Measurements from ENCODE around the gene MEX3C. TPM values are rescaled to one million over a fixed set of nuclear protein-coding genes. Genes with fewer than 3 reads are reported as not detected.
A peak's percentile ranks its signal among the peaks of the same experiment; 100 is the strongest.

The MEX3C gene
- total RNA-seq, 6 donors from 2014 or later, result 12.2 to 30.7 (median 19.2) TPM

GRCh38 chr18:51135364-51135763, 62.1 kb downstream of the MEX3C start:
- Histone ChIP-seq H3K27ac (no peak overlapping the region), H3K27me3 (no peaks in the 10 kb centered on the region), H3K4me3 (no peak overlapping the region), H3K36me3 (no peaks in the 10 kb centered on the region), H3K9me3 (no peaks in the 10 kb centered on the region), H3K4me1 (no peaks in the 10 kb centered on the region)
- WGBS, 2 donors, result 87 to 92% methylated on average over 9 of the region's 9 CpGs
- no peak for TF ChIP-seq POLR2A (IDR thresholded peaks at IDR 0.05)
- TF ChIP-seq POLR2AphosphoS5 (IDR thresholded peaks at IDR 0.05), result no peak
- TF ChIP-seq CTCF (IDR thresholded peaks at IDR 0.05), result no peak
- TF ChIP-seq EP300 (IDR thresholded peaks at IDR 0.05), result no peak
- DNase-seq, result no peak
- peak in 1 of 2 donors; percentile 79 for ATAC-seq (ENCODE audit: low FRiP score in 2 of 2)

DNA sequence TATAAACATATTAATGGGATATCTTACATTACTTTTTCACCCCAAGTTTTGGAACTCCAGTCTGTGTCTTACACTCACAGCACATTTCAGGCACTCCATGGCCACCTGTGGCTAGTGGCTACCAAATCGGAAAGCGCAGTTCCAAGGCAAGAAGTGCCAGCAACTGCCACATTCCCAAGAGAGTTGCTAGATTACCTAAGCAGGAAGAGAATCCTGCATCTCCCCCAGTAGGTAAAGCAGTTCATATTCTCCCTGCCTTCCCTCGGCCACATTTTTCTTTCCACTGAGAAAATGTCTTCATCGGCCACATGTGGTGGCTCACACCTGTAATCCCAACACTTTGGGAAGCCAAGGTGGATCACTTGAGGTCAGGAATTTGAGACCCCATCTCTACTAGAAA, 62.8 kb downstream of the MEX3C start:
- no peaks in the 10 kb centered on the region for H3K9me3 ChIP-seq
- no peak for TF ChIP-seq POLR2AphosphoS5 (IDR thresholded peaks at IDR 0.05)
- no peak for TF ChIP-seq CTCF (IDR thresholded peaks at IDR 0.05)
- TF ChIP-seq EP300 (IDR thresholded peaks at IDR 0.05), result no peak
- no peak for TF ChIP-seq POLR2A (IDR thresholded peaks at IDR 0.05)
- no peaks in the 10 kb centered on the region for H3K27me3 ChIP-seq
- no peak overlapping the region for H3K4me3 ChIP-seq
- ATAC-seq (ENCODE audit: low FRiP score in 2 of 2) (no peak), DNase-seq (no peak)
- WGBS, 2 donors, result 95 to 97% methylated on average over 4 of the region's 4 CpGs
- no peak overlapping the region for H3K27ac ChIP-seq
- H3K4me1 ChIP-seq, result no peaks in the 10 kb centered on the region
- H3K36me3 ChIP-seq, result no peaks in the 10 kb centered on the region

DNA sequence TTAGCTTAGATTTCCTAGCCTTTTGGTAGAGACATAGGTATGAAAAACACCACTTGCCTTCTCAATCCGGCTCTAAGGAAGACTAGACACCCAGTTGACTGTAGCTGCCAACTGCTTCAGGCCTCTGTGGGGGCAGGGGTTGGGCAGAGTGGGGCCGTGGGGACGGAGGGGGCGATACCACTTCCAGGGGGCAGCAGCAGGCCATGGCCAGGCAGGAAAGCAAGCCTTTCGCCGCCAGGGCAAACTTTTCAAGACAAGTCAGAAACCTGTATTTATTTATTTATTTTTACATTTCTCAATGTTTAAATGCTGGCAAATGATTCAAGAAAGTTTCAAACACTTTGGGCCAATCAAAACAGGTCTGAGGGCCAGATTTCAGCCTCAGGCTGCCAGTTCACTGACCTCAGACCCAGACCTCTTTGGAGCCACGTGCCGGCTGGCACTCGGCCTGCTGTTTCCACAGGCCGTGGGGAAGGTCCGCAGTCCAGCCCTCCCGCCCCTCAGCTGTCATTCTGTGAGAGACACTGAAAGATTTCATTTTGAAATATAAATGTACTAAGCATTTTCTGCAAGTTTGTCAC, 63.8 kb downstream of the MEX3C start:
- WGBS, 2 donors, result 67 to 82% methylated on average over 12 of the region's 12 CpGs
- ATAC-seq (ENCODE audit: low FRiP score in 2 of 2) (peak in 1 of 2 donors; percentile 44), DNase-seq (peak in 1 of 2 donors; percentile 46)
- Histone ChIP-seq H3K36me3 (no peaks in the 10 kb centered on the region), H3K4me1 (no peaks in the 10 kb centered on the region), H3K4me3 (no peak overlapping the region), H3K9me3 (no peaks in the 10 kb centered on the region), H3K27ac (no peak overlapping the region), H3K27me3 (no peaks in the 10 kb centered on the region)
- TF ChIP-seq POLR2AphosphoS5 (IDR thresholded peaks at IDR 0.05) (no peak), EP300 (IDR thresholded peaks at IDR 0.05) (no peak), POLR2A (IDR thresholded peaks at IDR 0.05) (no peak), CTCF (IDR thresholded peaks at IDR 0.05) (no peak)

DNA sequence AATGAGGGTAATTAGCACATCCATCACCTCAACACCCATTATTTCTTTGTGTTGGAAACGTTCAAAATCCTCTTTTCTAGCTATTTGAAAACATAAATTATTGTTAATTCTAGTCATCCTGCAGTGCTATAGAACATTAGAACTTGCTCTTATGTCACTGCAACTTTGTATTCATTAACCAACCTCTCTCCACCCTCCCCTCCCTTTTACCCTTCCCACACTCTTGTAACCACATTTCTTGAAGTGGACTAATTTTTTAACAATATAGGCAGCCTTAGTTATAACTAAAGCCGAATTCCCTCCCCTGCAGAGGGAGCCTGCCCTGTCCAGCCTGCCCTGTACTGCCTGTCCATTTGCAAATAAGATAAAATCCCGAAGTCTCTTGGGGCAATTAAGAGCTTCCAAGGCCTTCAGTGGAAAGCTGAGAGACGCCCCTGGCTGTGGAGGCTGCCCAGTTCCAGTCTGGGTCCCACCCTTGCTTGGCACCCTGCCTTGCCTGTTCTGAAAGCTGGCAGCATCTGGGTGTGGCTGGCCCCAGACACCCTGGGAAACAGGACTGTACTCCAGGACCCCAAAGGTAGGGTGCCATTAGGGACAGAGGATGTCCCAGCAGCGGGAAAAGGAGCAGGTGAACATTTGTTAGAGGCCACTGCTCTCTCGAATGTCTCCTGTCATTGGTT, 65.1 kb downstream of the MEX3C start:
- TF ChIP-seq EP300 (IDR thresholded peaks at IDR 0.05), result no peak
- TF ChIP-seq CTCF (IDR thresholded peaks at IDR 0.05), result no peak
- TF ChIP-seq POLR2A (IDR thresholded peaks at IDR 0.05), result no peak
- no peak for TF ChIP-seq POLR2AphosphoS5 (IDR thresholded peaks at IDR 0.05)
- Histone ChIP-seq H3K4me3 (no peak overlapping the region), H3K4me1 (no peaks in the 10 kb centered on the region), H3K9me3 (no peaks in the 10 kb centered on the region), H3K27ac (no peak overlapping the region), H3K27me3 (no peaks in the 10 kb centered on the region), H3K36me3 (no peaks in the 10 kb centered on the region)
- DNase-seq (no peak), ATAC-seq (ENCODE audit: low FRiP score in 2 of 2) (no peak)
- WGBS, 2 donors, result 64 to 67% methylated on average over 5 to 6 of the region's 6 CpGs

DNA sequence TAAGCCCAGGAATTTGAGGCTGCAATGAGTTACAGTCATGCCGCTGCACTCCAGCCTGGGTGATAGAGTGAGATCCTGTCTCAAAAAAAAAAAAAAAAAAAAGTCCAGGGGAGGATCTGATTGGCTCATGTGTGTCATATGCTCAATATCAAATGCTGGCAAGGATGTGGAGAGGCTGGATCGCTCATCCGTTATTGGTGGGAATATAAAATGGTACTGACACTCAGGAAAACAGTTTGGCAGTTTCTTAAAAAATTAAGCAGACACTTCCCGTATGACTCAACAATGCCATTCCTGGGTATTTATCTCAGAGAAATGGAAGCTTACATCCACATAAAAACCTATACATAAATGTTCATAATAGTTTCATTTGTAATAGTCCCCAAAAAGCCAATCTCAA, 68.9 kb downstream of the MEX3C start:
- TF ChIP-seq POLR2AphosphoS5 (IDR thresholded peaks at IDR 0.05) (no peak), CTCF (IDR thresholded peaks at IDR 0.05) (no peak), POLR2A (IDR thresholded peaks at IDR 0.05) (no peak)
- Histone ChIP-seq H3K36me3 (no peaks in the 10 kb centered on the region), H3K9me3 (no peaks in the 10 kb centered on the region), H3K27ac (no peak overlapping the region), H3K27me3 (no peaks in the 10 kb centered on the region), H3K4me1 (no peaks in the 10 kb centered on the region), H3K4me3 (no peak overlapping the region)
- WGBS, 2 donors, result 79 to 81% methylated on average over 4 of the region's 4 CpGs
- DNase-seq (no peak), ATAC-seq (ENCODE audit: low FRiP score in 2 of 2) (no peak)

Data from upper lobe of left lung (tissue), 6 donors.